WTC11 (cell line): Measurements from ENCODE around the gene CYP24A1. TPM values are rescaled to one million over a fixed set of nuclear protein-coding genes. Genes with fewer than 3 reads are reported as not detected.

ENCODE experiments used
- ATAC-seq: fragments of 200-7000 bp; cut with Tn5 transposase; 2 replicates; pipeline ENCODE4 v1.10.0; 2021; ENCODE audit warnings: mild to moderate bottlenecking, moderate library complexity
- CTCF ChIA-PET: fragments of 300-600 bp; sonication (Branson Sonifier 250); formaldehyde crosslinking; loops from one replicate; lab custom pipeline; 2021; ENCODE audit warnings: antibody characterized with exemption; lab: Charles Lee
- POLR2A ChIA-PET: fragments of 350-600 bp; sonication (Branson Sonifier 250); formaldehyde crosslinking; loops from one replicate; lab custom pipeline; 2021; ENCODE audit warnings: antibody characterized with exemption; lab: Charles Lee
- DNase-seq: peaks from one replicate; pipeline ENCODE4 v3.0.0; 2021; ENCODE audit warnings: low spot score
- H3K27ac Mint-ChIP-seq: 2 replicates; pipeline ENCODE4 v1.8.0; 2021; ENCODE audit warnings: mixed read lengths
- H3K27me3 Mint-ChIP-seq: 2 replicates; pipeline ENCODE4 v1.8.0; 2021; ENCODE audit warnings: low read depth, mild to moderate bottlenecking, moderate library complexity, mixed read lengths
- H3K36me3 Mint-ChIP-seq: 2 replicates; pipeline ENCODE4 v1.8.0; 2021; ENCODE audit warnings: mixed read lengths
- H3K4me1 Mint-ChIP-seq: 2 replicates; pipeline ENCODE4 v1.8.0; 2022; ENCODE audit warnings: mixed read lengths
- H3K4me3 Mint-ChIP-seq: 2 replicates; pipeline ENCODE4 v1.8.0; 2021; ENCODE audit warnings: mild to moderate bottlenecking, moderate library complexity, mixed read lengths
- H3K9me3 Mint-ChIP-seq: 2 replicates; pipeline ENCODE4 v1.8.0; 2021; ENCODE audit warnings: mixed read lengths
- ATF1 ChIP-seq: sonication (generic); formaldehyde crosslinking; IDR thresholded peaks from 2 replicates; pipeline ENCODE4 v1.8.1; 2023; ENCODE audit warnings: mild to moderate bottlenecking, moderate library complexity, missing genetic modification reagents
- CBFB ChIP-seq: sonication (generic); formaldehyde crosslinking; IDR thresholded peaks from 2 replicates; pipeline ENCODE4 v1.8.1; 2022; ENCODE audit warnings: mild to moderate bottlenecking, low read depth, missing genetic modification reagents
- ESRRA ChIP-seq: sonication (generic); formaldehyde crosslinking; IDR thresholded peaks from 2 replicates; pipeline ENCODE4 v1.8.1; 2022; ENCODE audit warnings: mild to moderate bottlenecking, missing genetic modification reagents, borderline replicate concordance
- FOXJ3 ChIP-seq: sonication (generic); formaldehyde crosslinking; IDR thresholded peaks from 2 replicates; pipeline ENCODE4 v1.9.0; 2021; ENCODE audit warnings: missing genetic modification reagents, mild to moderate bottlenecking, borderline replicate concordance
- GABPB1 ChIP-seq: sonication (generic); formaldehyde crosslinking; IDR thresholded peaks from 2 replicates; pipeline ENCODE4 v1.8.1; 2023; ENCODE audit warnings: mild to moderate bottlenecking, missing genetic modification reagents
- JUN ChIP-seq: sonication (generic); formaldehyde crosslinking; IDR thresholded peaks from 2 replicates; pipeline ENCODE4 v1.8.0; 2023; ENCODE audit warnings: mild to moderate bottlenecking, missing genetic modification reagents
- MXD4 ChIP-seq: fragments of 250-450 bp; sonication (Bioruptor Pico); IDR thresholded peaks from 2 replicates; pipeline ENCODE4 v1.8.0; 2021; ENCODE audit warnings: mild to moderate bottlenecking, moderate library complexity, borderline replicate concordance
- NR3C1 ChIP-seq: sonication (generic); formaldehyde crosslinking; conservative IDR thresholded peaks from 2 replicates; pipeline ENCODE4 v1.8.1; 2023; ENCODE audit warnings: low read depth, mild to moderate bottlenecking, missing genetic modification reagents
- SMAD3 ChIP-seq: sonication (generic); formaldehyde crosslinking; IDR thresholded peaks from 2 replicates; pipeline ENCODE4 v1.8.0; 2022; ENCODE audit warnings: missing genetic modification reagents, mild to moderate bottlenecking, borderline replicate concordance
- ZNF121 ChIP-seq: sonication (generic); formaldehyde crosslinking; IDR thresholded peaks from 2 replicates; pipeline ENCODE4 v1.8.0; 2023; ENCODE audit warnings: missing genetic modification reagents
- ZNF138 ChIP-seq: sonication (generic); formaldehyde crosslinking; conservative IDR thresholded peaks from 2 replicates; pipeline ENCODE4 v1.8.1; 2022; ENCODE audit warnings: mild to moderate bottlenecking, moderate library complexity, missing genetic modification reagents
- total RNA-seq: library from RNA; stranded (reverse); gene quantifications from 3 replicates; pipeline ENCODE4 v1.2.3, GENCODE V29; 2021
- TF ChIP-seq, protein P1 (sequence below): sonication (generic); formaldehyde crosslinking; IDR thresholded peaks from 2 replicates; pipeline ENCODE4 v1.8.1; 2023; ENCODE audit warnings: mild to moderate bottlenecking, missing genetic modification reagents
- TF ChIP-seq, protein P2 (sequence below): fragments of 250-450 bp; sonication (Bioruptor Pico); IDR thresholded peaks from 2 replicates; pipeline ENCODE4 v1.9.0; 2021; ENCODE audit warnings: mild to moderate bottlenecking
- TF ChIP-seq, protein P3 (sequence below): sonication (generic); formaldehyde crosslinking; IDR thresholded peaks from 2 replicates; pipeline ENCODE4 v1.8.1; 2022; ENCODE audit warnings: low read depth, mild to moderate bottlenecking, moderate library complexity, missing genetic modification reagents, borderline replicate concordance
- TF ChIP-seq, protein P4 (sequence below): sonication (generic); formaldehyde crosslinking; IDR thresholded peaks from 2 replicates; pipeline ENCODE4 v1.8.1; 2023; ENCODE audit warnings: mild to moderate bottlenecking, missing genetic modification reagents, moderate library complexity

Gene CYP24A1
- total RNA-seq, 1 experiment from 2014 or later = not detected

DNA sequence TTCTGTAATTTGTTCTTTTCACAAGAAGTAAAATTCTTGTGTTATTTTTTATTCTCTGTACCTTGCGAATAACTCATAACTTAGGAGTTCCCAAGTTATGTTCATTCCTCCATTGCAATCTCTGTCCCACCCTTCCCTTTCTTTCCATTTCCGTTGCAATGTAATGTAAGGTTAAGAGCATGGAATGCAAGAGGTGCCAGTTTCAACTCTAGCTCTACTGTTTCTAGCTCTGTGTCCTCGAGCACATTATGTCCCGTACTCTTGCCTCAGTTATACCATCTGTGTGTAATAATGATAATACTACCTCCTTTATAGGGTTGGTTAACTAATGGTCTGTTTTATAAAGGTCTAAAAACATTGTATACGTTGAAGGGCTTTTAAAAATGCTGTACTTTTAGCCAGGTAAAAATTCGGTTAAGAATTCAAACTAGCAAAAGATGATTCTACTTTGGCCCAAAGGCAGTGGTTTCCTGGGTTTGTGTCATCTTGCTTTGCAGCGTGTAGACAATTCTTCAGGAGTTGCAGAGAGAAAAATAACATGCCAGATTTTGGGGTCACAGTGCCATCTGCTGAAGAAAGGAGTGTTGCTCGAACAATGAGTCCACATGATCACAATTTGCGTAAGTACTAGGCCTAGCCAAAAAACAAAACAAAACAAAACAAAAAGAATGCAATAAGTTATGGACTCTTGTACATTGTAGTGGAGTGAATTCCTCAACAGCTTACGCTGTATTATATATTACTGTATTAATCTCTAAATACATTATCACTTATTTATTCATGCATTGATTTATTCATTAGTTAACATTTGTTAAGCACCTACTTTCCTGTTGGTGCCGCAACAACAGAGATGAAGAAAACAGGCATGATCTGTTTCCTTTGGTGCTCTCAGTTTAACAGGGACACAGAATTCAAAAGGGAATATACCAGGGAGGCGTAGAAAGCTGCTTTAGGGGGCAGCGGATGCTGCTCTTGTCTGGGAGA, 24.1 kb upstream of the CYP24A1 start (continued):
- TF ChIP-seq, protein P1, sequence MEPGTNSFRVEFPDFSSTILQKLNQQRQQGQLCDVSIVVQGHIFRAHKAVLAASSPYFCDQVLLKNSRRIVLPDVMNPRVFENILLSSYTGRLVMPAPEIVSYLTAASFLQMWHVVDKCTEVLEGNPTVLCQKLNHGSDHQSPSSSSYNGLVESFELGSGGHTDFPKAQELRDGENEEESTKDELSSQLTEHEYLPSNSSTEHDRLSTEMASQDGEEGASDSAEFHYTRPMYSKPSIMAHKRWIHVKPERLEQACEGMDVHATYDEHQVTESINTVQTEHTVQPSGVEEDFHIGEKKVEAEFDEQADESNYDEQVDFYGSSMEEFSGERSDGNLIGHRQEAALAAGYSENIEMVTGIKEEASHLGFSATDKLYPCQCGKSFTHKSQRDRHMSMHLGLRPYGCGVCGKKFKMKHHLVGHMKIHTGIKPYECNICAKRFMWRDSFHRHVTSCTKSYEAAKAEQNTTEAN = no peak
- no peak for TF ChIP-seq ZNF138 (CRISPR knock-in tag)
- no peak for TF ChIP-seq ESRRA (CRISPR knock-in tag)
- no peak for TF ChIP-seq SMAD3 (CRISPR knock-in tag)
- TF ChIP-seq ATF1 = no peak
- TF ChIP-seq, all 79 proteins: peak for 0

DNA sequence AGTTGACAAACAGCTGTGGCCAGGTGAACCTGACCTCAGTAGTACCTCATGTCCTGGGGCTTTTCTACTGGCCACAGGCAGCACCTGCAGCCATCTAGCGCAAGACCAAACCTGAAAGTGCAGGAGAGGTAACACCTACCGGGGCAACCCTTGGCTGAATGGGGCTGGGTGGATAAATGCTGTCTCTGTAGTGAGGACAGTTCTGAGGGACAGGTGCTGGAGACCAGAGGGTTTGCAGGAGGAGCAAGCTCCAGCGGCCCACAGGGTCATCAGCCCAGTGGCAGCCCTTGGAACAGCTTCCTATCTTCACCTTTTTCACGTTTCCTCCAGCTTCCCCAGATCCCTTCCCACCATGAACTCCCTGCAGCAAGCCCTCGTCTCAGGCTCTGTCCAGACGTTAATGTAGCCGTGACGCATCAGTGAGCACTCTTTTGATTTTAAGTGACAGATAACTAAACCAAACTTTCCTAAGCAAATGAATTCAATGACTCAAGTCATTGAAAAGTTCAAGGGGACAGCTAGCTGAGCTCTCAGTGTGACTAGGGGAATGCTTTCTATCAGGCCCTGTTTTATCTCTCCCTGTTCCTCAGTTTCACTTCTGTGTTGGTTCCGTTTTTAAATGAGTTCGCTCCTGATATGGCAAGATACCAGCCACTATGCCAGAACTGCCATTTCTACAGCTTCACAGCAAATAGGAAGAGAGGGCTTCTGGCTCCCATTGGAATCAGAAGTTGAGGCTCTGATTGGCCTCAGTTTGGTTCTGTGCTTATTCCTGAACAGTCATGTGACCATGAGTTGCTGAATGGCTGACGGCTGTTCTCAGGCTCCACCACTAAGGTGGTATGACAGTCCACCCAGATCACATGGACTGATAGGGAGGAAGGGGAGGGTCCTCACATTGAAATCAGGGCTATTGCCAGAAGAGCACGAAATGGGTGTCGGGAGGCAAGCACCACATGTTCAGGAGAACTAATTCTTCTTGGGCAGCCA, 22.0 kb upstream of the CYP24A1 start:
- TF ChIP-seq ZNF138 (CRISPR knock-in tag) (no peak), MXD4 (CRISPR knock-in tag) (no peak), CBFB (CRISPR knock-in tag) (no peak), FOXJ3 (CRISPR knock-in tag) (no peak), ZNF121 (CRISPR knock-in tag) (no peak), NR3C1 (no peak)
- TF ChIP-seq, protein P2, sequence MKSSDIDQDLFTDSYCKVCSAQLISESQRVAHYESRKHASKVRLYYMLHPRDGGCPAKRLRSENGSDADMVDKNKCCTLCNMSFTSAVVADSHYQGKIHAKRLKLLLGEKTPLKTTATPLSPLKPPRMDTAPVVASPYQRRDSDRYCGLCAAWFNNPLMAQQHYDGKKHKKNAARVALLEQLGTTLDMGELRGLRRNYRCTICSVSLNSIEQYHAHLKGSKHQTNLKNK (CRISPR knock-in tag) = no peak
- TF ChIP-seq, protein P3, sequence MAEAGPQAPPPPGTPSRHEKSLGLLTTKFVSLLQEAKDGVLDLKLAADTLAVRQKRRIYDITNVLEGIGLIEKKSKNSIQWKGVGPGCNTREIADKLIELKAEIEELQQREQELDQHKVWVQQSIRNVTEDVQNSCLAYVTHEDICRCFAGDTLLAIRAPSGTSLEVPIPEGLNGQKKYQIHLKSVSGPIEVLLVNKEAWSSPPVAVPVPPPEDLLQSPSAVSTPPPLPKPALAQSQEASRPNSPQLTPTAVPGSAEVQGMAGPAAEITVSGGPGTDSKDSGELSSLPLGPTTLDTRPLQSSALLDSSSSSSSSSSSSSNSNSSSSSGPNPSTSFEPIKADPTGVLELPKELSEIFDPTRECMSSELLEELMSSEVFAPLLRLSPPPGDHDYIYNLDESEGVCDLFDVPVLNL (CRISPR knock-in tag) = no peak
- TF ChIP-seq, protein P4, sequence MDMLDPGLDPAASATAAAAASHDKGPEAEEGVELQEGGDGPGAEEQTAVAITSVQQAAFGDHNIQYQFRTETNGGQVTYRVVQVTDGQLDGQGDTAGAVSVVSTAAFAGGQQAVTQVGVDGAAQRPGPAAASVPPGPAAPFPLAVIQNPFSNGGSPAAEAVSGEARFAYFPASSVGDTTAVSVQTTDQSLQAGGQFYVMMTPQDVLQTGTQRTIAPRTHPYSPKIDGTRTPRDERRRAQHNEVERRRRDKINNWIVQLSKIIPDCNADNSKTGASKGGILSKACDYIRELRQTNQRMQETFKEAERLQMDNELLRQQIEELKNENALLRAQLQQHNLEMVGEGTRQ (CRISPR knock-in tag) = peak; percentile 44; the same call in 1 of the 2 replicates
- POLR2A ChIA-PET = no interaction called here
- no peak; the same call in 1 of the 2 replicates for ATAC-seq
- Mint-ChIP-seq H3K27me3 (no peaks in the 10 kb centered on the region), H3K36me3 (no peaks in the 10 kb centered on the region), H3K9me3 (peaks cover 5% of the 10 kb centered on the region; the same call in 1 of the 2 replicates), H3K4me1 (peaks cover 14% of the 10 kb centered on the region), H3K27ac (no peak overlapping the region), H3K4me3 (no peak overlapping the region)
- DNase-seq = no peak
- CTCF ChIA-PET = interaction anchor here (1.2 kb wide), 1 partner anchor 102 kb away, joined by 3 read pairs; no protein-coding TSS in a partner anchor

DNA sequence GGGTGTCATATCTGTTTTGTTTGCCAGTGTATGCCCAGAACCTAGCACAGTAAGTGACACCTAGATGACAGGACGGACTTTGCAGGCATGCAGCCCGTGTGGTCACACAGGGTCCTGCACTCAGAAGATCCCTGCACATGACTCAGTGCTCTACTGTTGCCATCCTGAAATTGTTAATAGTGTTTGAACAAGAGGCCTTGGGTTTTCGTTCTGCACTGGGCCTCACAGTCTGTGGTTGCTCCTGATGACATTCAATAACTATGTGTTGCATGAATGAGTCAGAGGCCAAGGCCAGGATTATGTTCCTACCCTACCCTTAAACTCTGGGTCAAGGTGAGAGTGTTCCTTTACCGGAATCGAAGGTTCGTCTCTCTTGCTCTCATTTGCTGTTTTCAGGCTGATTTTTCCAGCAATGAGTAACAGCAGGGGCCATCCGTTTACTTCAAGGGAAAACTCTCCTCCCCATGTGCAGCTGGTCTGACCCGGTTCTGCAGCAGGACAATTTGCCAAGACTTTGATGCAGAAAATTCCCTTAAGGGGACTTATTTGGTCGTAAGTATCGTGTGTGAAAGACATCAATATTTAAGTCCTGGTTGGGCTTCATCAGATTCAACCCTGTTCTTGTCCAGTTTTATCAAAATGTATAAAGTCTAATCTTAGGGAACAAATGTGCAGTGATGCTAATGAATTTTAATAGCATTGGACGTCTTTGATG, 21.1 kb upstream of the CYP24A1 start:
- POLR2A ChIA-PET = no interaction called here
- ATAC-seq = peak; percentile 69
- no peak overlapping the region for H3K27ac Mint-ChIP-seq
- TF ChIP-seq GABPB1 (CRISPR knock-in tag) = peak; percentile 96
- TF ChIP-seq JUN = no peak
- TF ChIP-seq, all 79 proteins: peak for 1
- Mint-ChIP-seq H3K4me3 (no peak overlapping the region), H3K36me3 (no peaks in the 10 kb centered on the region), H3K27me3 (no peaks in the 10 kb centered on the region), H3K4me1 (peaks cover 9% of the 10 kb centered on the region; the same call in 1 of the 2 replicates), H3K9me3 (peaks cover 5% of the 10 kb centered on the region; the same call in 1 of the 2 replicates)
- DNase-seq = no peak
- CTCF ChIA-PET = interaction anchor here (1.2 kb wide), 1 partner anchor 101 kb away, joined by 3 read pairs; no protein-coding TSS in a partner anchor
